SK-N-SH treated with all-trans-retinoic acid at 6 μM for 48 hours (cell line): ENCODE data around the gene SLC22A1.

ENCODE experiments used
- ARNTL ChIP-seq: fragments of 450-650 bp; formaldehyde crosslinking; IDR thresholded peaks from 2 replicates; pipeline ENCODE4 v1.5.0; 2020; ENCODE audit warnings: low read depth, mild to moderate bottlenecking, moderate library complexity, borderline replicate concordance
- CSRNP3 ChIP-seq: fragments of 250-450 bp; sonication (Bioruptor Pico); IDR thresholded peaks from 2 replicates; pipeline ENCODE4 v1.5.1; 2021; ENCODE audit warnings: mild to moderate bottlenecking, moderate library complexity
- GLIS3 ChIP-seq: fragments of 250-450 bp; sonication (Bioruptor Pico); IDR thresholded peaks from 2 replicates; pipeline ENCODE4 v1.5.0; 2020; ENCODE audit warnings: mild to moderate bottlenecking, moderate library complexity
- ISL1 ChIP-seq: fragments of 250-450 bp; sonication (Bioruptor Pico); IDR thresholded peaks from 2 replicates; pipeline ENCODE4 v2.1.2; 2022; ENCODE audit warnings: mild to moderate bottlenecking, moderate library complexity

GRCh38 chr6:160201061-160201460 lies 79.4 kb downstream of the SLC22A1 start:
- TF ChIP-seq CSRNP3, result no peak
- TF ChIP-seq ARNTL, result no peak
- TF ChIP-seq ISL1 (CRISPR knock-in tag), result no peak
- TF ChIP-seq GLIS3, result no peak
